ENCODE results near the gene RAB17. TPM values are rescaled to one million over a fixed set of nuclear protein-coding genes. Genes with fewer than 3 reads are reported as not detected.

The RAB17 gene
- total RNA-seq, 1 experiment from 2014 or later = 41.8 TPM

DNA sequence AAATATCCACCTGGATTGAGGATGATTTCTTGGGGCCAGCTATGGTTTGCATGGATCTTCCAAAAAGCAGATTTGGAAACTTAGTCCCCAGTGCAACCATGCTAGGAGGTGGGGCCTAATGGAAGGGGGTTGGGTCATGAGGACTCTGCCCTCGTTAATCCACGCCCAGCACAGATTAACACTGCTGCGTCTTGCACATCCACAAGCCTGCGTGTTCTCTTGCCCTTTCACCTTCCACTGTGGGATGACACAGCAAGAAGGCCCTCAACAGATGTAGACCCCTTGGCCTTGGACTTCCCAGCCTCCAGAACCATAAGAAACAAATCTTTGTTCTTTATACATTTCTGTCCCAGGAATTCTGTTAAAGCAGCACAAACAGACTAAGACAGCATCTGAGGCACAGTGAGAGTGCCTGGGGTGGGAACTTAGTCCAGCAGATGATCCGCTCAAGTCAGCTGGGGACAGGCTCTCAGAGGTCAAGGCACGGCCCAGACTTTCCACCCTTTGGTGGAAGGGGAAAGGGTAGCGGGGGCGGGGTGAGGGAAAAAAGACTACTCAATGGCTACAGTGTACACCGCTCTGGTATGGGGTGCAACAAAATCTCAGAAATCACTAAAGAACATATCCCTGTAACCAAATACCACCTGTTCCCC is 2.4 kb downstream of the RAB17 start:
- H4K20me1 ChIP-seq (ENCODE audit: insufficient read depth) = no peaks in the 10 kb centered on the region
- no peaks in the 10 kb centered on the region for H3K27me3 ChIP-seq (ENCODE audit: insufficient read depth, low read length)
- H3K4me1 ChIP-seq (ENCODE audit: control insufficient read depth in 1 of 2, insufficient read depth in 2 of 2, low read length in 2 of 2) = peaks cover 9 to 27% of the 10 kb centered on the region in 2 experiments; a peak in 3 of 4 replicates
- H3K27ac ChIP-seq (ENCODE audit: low read depth, low read length) = no peak overlapping the region
- ATAC-seq = no peak
- H3K9me2 ChIP-seq (ENCODE audit: insufficient read depth) = no peaks in the 10 kb centered on the region
- H2AFZ ChIP-seq (ENCODE audit: low read depth, low read length, poor library complexity, severe bottlenecking) = no peak overlapping the region
- TF ChIP-seq EZH2phosphoT487 (IDR thresholded peaks at IDR 0.05; ENCODE audit: borderline replicate concordance) (no peak), SP1 (IDR thresholded peaks at IDR 0.05; ENCODE audit: low read depth) (no peak), POLR2AphosphoS5 (IDR thresholded peaks at IDR 0.05; ENCODE audit: low read depth, low read length) (no peak), JUND (IDR thresholded peaks at IDR 0.05) (no peak), EGR1 (IDR thresholded peaks at IDR 0.05; ENCODE audit: low read depth) (no peak), RAD21 (IDR thresholded peaks at IDR 0.05; ENCODE audit: low read depth) (no peak), TCF7L2 (IDR thresholded peaks at IDR 0.05; ENCODE audit: borderline replicate concordance, extremely low read depth, insufficient read depth, insufficient read length) (no peak), CEBPB (IDR thresholded peaks at IDR 0.05; ENCODE audit: low read depth) (no peak), ZNF274 (IDR thresholded peaks at IDR 0.05; ENCODE audit: low read depth, low read length) (no peak), SIN3A (IDR thresholded peaks at IDR 0.05; ENCODE audit: low read depth) (no peak), FOSL1 (IDR thresholded peaks at IDR 0.05; ENCODE audit: low read depth) (no peak), YY1 (IDR thresholded peaks at IDR 0.05; ENCODE audit: extremely low read depth, insufficient replicate concordance, low read depth, low read length) (no peak), POLR2A (IDR thresholded peaks at IDR 0.05; ENCODE audit: borderline replicate concordance, extremely low read depth, insufficient read depth, insufficient read length) (no peak), ELF1 (IDR thresholded peaks at IDR 0.05; ENCODE audit: borderline replicate concordance, low read depth) (no peak), ZFX (IDR thresholded peaks at IDR 0.05) (no peak), CBX3 (IDR thresholded peaks at IDR 0.05; ENCODE audit: low read depth) (no peak), EZH2 (IDR thresholded peaks at IDR 0.05) (no peak)
- TF ChIP-seq, protein P1, sequence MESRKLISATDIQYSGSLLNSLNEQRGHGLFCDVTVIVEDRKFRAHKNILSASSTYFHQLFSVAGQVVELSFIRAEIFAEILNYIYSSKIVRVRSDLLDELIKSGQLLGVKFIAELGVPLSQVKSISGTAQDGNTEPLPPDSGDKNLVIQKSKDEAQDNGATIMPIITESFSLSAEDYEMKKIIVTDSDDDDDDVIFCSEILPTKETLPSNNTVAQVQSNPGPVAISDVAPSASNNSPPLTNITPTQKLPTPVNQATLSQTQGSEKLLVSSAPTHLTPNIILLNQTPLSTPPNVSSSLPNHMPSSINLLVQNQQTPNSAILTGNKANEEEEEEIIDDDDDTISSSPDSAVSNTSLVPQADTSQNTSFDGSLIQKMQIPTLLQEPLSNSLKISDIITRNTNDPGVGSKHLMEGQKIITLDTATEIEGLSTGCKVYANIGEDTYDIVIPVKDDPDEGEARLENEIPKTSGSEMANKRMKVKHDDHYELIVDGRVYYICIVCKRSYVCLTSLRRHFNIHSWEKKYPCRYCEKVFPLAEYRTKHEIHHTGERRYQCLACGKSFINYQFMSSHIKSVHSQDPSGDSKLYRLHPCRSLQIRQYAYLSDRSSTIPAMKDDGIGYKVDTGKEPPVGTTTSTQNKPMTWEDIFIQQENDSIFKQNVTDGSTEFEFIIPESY (IDR thresholded peaks at IDR 0.05; ENCODE audit: extremely low read depth, insufficient replicate concordance, low read length) = no peak
- TF ChIP-seq, protein P2, sequence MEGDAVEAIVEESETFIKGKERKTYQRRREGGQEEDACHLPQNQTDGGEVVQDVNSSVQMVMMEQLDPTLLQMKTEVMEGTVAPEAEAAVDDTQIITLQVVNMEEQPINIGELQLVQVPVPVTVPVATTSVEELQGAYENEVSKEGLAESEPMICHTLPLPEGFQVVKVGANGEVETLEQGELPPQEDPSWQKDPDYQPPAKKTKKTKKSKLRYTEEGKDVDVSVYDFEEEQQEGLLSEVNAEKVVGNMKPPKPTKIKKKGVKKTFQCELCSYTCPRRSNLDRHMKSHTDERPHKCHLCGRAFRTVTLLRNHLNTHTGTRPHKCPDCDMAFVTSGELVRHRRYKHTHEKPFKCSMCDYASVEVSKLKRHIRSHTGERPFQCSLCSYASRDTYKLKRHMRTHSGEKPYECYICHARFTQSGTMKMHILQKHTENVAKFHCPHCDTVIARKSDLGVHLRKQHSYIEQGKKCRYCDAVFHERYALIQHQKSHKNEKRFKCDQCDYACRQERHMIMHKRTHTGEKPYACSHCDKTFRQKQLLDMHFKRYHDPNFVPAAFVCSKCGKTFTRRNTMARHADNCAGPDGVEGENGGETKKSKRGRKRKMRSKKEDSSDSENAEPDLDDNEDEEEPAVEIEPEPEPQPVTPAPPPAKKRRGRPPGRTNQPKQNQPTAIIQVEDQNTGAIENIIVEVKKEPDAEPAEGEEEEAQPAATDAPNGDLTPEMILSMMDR (IDR thresholded peaks at IDR 0.05 in 2 of 3, conservative IDR thresholded peaks at IDR 0.05 in 1 of 3; ENCODE audit: borderline replicate concordance in 1 of 3, insufficient read depth in 1 of 3, low read depth in 2 of 3, low read length in 2 of 3) = no peak
- TF ChIP-seq, protein P3, sequence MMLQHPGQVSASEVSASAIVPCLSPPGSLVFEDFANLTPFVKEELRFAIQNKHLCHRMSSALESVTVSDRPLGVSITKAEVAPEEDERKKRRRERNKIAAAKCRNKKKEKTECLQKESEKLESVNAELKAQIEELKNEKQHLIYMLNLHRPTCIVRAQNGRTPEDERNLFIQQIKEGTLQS (IDR thresholded peaks at IDR 0.05) = no peak
- no peak for DNase-seq (ENCODE audit: low read depth, low spot score)
- ChIA-PET CTCF (no interaction called here), POLR2A (no interaction called here), RAD21 (ENCODE audit: low non-redundant PET in 1 of 2, low total read pairs in 2 of 2, uncharacterized antibody in 2 of 2, unreplicated experiment in 2 of 2) (interaction anchor here in 1 of 2 experiments (0.7 kb wide), 1 partner anchor 1506 kb away, joined by 3 read pairs; no protein-coding TSS in a partner anchor)
- H3K36me3 ChIP-seq (ENCODE audit: control insufficient read depth in 1 of 2, insufficient read depth in 2 of 2, low read length in 2 of 2) = 0 out of 4 replicates have a peak, but pooled peaks cover 0 to 2% of the 10 kb centered on the region in 2 experiments
- no peak overlapping the region for H3K4me3 ChIP-seq (replicated peaks in 1 of 2; ENCODE audit: low read depth in 1 of 2, low read length in 2 of 2)
- no peaks in the 10 kb centered on the region for H3K9me3 ChIP-seq (ENCODE audit: control insufficient read depth in 1 of 2, insufficient read depth in 1 of 2, low read depth in 1 of 2, low read length in 2 of 2)
- no peak overlapping the region for H3K4me2 ChIP-seq (ENCODE audit: low read length)
- H3K9ac ChIP-seq (ENCODE audit: low read length) = no peak overlapping the region
- BruUV-seq (replicated peaks) = no TSS peak
- intact Hi-C loops (cut with micrococcal nuclease) = no loop called here
- peaks cover 16% of the 10 kb centered on the region for H3K79me2 ChIP-seq (ENCODE audit: insufficient read depth, low read length)
